BLaER1 treated with 17β-estradiol and CSF1 and Interleukin-3, amounts not matched to agents 10 nM and 100 nM (cell line): ENCODE measurements around the gene ANTXR2.

Source experiments
- H3K27ac ChIP-seq, 11 experiments: shearing (Covaris generic); formaldehyde crosslinking; 2 replicates each; pipeline ENCODE4 v1.8.1; 2022
- H3K27me3 ChIP-seq, 11 experiments: shearing (Covaris generic); formaldehyde crosslinking; 2 replicates each; pipeline ENCODE4 v1.8.1; 2022
- H3K36me3 ChIP-seq, 11 experiments: shearing (Covaris generic); formaldehyde crosslinking; 2 replicates each; pipeline ENCODE4 v1.8.1; 2022
- H3K4me1 ChIP-seq, 10 experiments: shearing (Covaris generic); formaldehyde crosslinking; 2 replicates each; pipeline ENCODE4 v1.8.1; 2022
- H3K4me2 ChIP-seq, 11 experiments: shearing (Covaris generic); formaldehyde crosslinking; 2 replicates each; pipeline ENCODE4 v1.8.1; 2022
- H3K4me3 ChIP-seq, 10 experiments: shearing (Covaris generic); formaldehyde crosslinking; 2 replicates each; pipeline ENCODE4 v1.8.1; 2022
- H3K9ac ChIP-seq, 11 experiments: shearing (Covaris generic); formaldehyde crosslinking; 2 replicates each; pipeline ENCODE4 v1.8.1; 2022
- H3K9me3 ChIP-seq, 11 experiments: shearing (Covaris generic); formaldehyde crosslinking; replicated peaks in 1 of 11; 2 replicates each; pipeline ENCODE4 v1.8.1; 2022
- H4K20me1 ChIP-seq, 11 experiments: shearing (Covaris generic); formaldehyde crosslinking; 2 replicates each; pipeline ENCODE4 v1.8.1; 2022
- Cebpa-rat ChIP-seq, 11 experiments: shearing (Covaris generic); IDR thresholded peaks; 2 replicates each; pipeline ENCODE4 v1.8.1; 2022

Gene ANTXR2

DNA sequence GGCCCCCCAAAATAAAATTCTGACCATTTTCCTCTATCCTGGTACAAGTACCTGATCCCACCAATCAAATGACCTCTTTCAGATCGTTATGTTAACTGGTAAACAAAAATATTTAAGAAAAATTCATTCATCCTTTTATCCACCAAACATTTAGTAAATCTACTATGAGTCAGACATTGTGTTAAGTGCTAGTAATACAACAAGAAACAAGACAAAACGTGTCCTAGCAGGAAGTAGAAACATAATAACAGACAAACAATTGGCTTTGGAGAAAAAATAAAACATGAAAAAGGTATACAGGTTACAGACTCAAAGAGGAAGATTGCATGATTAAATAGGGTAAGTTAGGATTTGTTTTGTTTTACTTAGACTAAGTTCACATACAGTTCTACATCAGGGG is 43.7 kb downstream of the ANTXR2 start:
- no peaks in the 10 kb centered on the region; a peak in 1 of 22 replicates for H3K9me3 ChIP-seq
- no peak overlapping the region for H3K4me2 ChIP-seq
- no peaks in the 10 kb centered on the region for H4K20me1 ChIP-seq
- no peak overlapping the region for H3K4me3 ChIP-seq
- H3K4me1 ChIP-seq, result peaks cover 0 to 9% (median 0%) of the 10 kb centered on the region in 10 experiments; a peak in 2 of 20 replicates
- no peak for TF ChIP-seq Cebpa-rat (IDR thresholded peaks at IDR 0.05)
- peaks cover 0 to 98% (median 53%) of the 10 kb centered on the region in 11 experiments; a peak in 15 of 22 replicates for H3K36me3 ChIP-seq
- no peak overlapping the region for H3K27ac ChIP-seq
- no peaks in the 10 kb centered on the region for H3K27me3 ChIP-seq
- no peak overlapping the region for H3K9ac ChIP-seq

- Histone ChIP-seq H4K20me1 (no peaks in the 10 kb centered on the region), H3K27me3 (no peaks in the 10 kb centered on the region), H3K9me3 (peaks cover 0 to under 1% (median 0%) of the 10 kb centered on the region in 11 experiments; a peak in 1 of 22 replicates), H3K4me2 (no peak overlapping the region), H3K36me3 (peaks cover 0 to 98% (median 62%) of the 10 kb centered on the region in 11 experiments; a peak in 15 of 22 replicates), H3K9ac (no peak overlapping the region), H3K4me1 (peaks cover 0 to 14% (median 0%) of the 10 kb centered on the region in 10 experiments; a peak in 2 of 20 replicates), H3K27ac (no peak overlapping the region), H3K4me3 (no peak overlapping the region)
- no peak for TF ChIP-seq Cebpa-rat (IDR thresholded peaks at IDR 0.05)
Measured at GRCh38 chr4:80027611-80028010, 45.4 kb downstream of the ANTXR2 start.

DNA sequence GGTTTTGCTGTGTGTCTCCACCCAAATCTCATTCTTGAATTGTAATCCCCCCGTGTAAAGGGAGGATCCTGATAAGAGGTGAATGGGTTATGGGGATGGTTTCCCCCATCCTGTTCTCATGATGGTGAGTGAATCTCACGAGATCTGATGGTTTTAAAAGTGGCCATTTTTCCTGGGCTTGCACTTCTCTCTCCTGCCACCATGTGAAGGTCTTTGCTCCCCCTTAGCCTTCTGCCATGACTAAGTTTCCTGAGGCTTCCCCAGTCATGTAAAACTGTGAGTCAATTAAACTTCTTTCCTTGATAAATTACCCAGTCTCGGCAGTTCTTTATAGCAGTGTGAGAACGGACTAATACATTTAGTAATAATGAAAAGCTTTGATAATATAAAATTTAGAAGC is 46.9 kb downstream of the ANTXR2 start:
- H3K27me3 ChIP-seq, result no peaks in the 10 kb centered on the region
- TF ChIP-seq Cebpa-rat (IDR thresholded peaks at IDR 0.05), result no peak
- no peak overlapping the region for H3K9ac ChIP-seq
- peaks cover 0 to 5% (median 0%) of the 10 kb centered on the region in 11 experiments; a peak in 2 of 22 replicates for H3K9me3 ChIP-seq
- peaks cover 0 to 89% (median 57%) of the 10 kb centered on the region in 11 experiments; a peak in 15 of 22 replicates for H3K36me3 ChIP-seq
- no peak overlapping the region for H3K27ac ChIP-seq
- no peaks in the 10 kb centered on the region for H4K20me1 ChIP-seq
- H3K4me1 ChIP-seq, result peaks cover 0 to 23% (median 0%) of the 10 kb centered on the region in 10 experiments; a peak in 6 of 20 replicates
- no peak overlapping the region for H3K4me3 ChIP-seq
- H3K4me2 ChIP-seq, result no peak overlapping the region

- Histone ChIP-seq H3K36me3 (peaks cover 0 to 87% (median 53%) of the 10 kb centered on the region in 11 experiments; a peak in 15 of 22 replicates), H3K9me3 (peaks cover 0 to 17% (median 0%) of the 10 kb centered on the region in 11 experiments; a peak in 3 of 22 replicates), H3K9ac (no peak overlapping the region), H3K27me3 (no peaks in the 10 kb centered on the region), H3K4me2 (peak overlapping the region in 1 of 11 experiments; percentile 35; a peak in 3 of 22 replicates), H3K27ac (peak overlapping the region in 5 of 11 experiments; percentile 11 to 36 (median 16); a peak in 4 of 22 replicates), H3K4me3 (no peak overlapping the region), H4K20me1 (no peaks in the 10 kb centered on the region), H3K4me1 (peaks cover 0 to 40% (median under 1%) of the 10 kb centered on the region in 10 experiments; a peak in 9 of 20 replicates)
- no peak for TF ChIP-seq Cebpa-rat (IDR thresholded peaks at IDR 0.05)
Measured at GRCh38 chr4:80024335-80024734, 48.7 kb downstream of the ANTXR2 start.

DNA sequence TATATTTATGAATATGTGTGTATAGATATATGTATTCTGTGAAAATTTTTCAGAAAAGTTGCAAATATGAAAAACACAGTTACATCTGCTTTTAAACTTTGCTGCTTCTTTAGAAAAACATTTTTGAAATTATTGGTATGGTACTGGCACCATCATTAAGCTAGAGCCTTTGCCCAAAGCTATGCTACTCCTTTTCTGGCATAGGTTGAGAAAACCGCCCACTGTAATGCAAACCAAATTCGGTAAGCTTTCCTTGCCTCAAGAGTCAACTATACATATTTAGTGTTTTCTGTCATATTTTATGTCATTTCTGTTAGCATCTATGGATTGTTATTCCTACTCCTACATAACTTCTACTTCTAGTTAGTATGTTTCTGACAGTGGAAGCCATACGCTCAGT is 50.7 kb downstream of the ANTXR2 start:
- TF ChIP-seq Cebpa-rat (IDR thresholded peaks at IDR 0.05), result no peak
- Histone ChIP-seq H3K36me3 (peaks cover 0 to 75% (median 43%) of the 10 kb centered on the region in 11 experiments; a peak in 15 of 22 replicates), H3K4me2 (no peak overlapping the region), H3K9me3 (peaks cover 0 to 17% (median 0%) of the 10 kb centered on the region in 11 experiments; a peak in 5 of 22 replicates), H3K27ac (no peak overlapping the region), H4K20me1 (no peaks in the 10 kb centered on the region), H3K4me1 (peaks cover 3 to 58% (median 18%) of the 10 kb centered on the region in 10 experiments), H3K27me3 (no peaks in the 10 kb centered on the region), H3K4me3 (no peak overlapping the region), H3K9ac (no peak overlapping the region)

DNA sequence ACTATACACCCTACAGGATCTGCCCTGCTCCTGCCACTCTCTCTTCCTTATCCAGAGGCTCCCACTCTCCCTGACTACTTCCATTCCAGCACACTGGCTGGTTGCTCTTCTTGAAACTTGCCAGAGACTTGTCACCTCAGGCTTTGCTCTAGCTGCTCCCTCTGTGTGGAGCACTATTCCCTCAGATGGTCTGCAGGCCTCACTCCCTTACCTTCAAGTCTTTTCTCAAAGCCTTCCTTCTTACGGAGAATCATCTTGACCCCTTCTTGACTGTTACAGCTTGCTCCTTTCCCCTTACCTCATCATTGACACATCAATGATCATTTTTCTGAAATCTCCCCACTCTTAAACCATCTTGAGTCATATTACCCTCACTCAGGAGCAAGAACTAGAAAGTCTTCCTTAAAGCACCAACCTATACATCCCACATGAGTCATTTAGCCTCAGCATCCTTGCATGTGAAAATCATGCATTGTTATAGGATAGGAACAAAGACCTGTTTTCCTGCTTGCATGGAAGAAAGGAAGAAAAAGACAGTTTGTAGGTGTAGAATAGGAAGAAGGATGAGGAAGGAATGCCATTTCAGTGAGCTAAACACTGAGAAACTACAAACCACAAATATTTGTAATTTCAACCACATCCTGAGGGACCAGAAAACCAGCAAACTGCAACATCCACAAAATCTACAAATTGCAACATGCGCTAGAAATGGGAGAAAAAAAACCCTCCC is 55.7 kb downstream of the ANTXR2 start:
- H3K9ac ChIP-seq, result peak overlapping the region; percentile 62 to 82 (median 79); a peak in 21 of 22 replicates
- H3K4me2 ChIP-seq, result peak overlapping the region; percentile 56 to 88 (median 82)
- peak overlapping the region; percentile 72 to 97 (median 93); a peak in 21 of 22 replicates for H3K27ac ChIP-seq
- peaks cover 0 to 14% (median 0%) of the 10 kb centered on the region in 11 experiments; a peak in 5 of 22 replicates for H3K9me3 ChIP-seq
- peaks cover 0 to 61% (median 47%) of the 10 kb centered on the region in 11 experiments; a peak in 15 of 22 replicates for H3K36me3 ChIP-seq
- peak in 9 of 11 experiments; percentile 9 to 98 (median 84); a peak in 13 of 22 replicates for TF ChIP-seq Cebpa-rat (IDR thresholded peaks at IDR 0.05)
- H3K4me3 ChIP-seq, result peak overlapping the region in 3 of 10 experiments; percentile 2 to 15 (median 5); a peak in 3 of 20 replicates
- no peaks in the 10 kb centered on the region for H3K27me3 ChIP-seq
- no peaks in the 10 kb centered on the region for H4K20me1 ChIP-seq
- peaks cover 16 to 98% (median 41%) of the 10 kb centered on the region in 10 experiments for H3K4me1 ChIP-seq

DNA sequence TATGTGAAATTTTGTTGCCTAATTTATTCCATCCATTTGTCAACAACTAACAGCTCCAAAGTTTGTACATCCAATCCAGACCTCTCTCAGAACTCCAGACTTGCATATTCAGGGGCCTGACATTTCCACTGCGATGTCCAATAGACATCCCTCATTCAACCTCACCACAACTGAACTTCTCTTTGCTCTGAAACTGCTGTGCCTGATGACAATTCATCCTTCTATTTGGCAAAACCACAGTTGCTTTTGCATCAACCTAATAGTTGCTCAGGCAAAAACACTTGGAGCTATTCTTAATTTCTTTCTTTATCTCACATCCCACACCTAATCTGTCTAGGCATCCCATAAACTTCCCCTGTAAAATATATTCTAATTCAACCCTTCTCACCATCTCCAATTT is 56.5 kb downstream of the ANTXR2 start:
- H3K36me3 ChIP-seq, result peaks cover 0 to 65% (median 49%) of the 10 kb centered on the region in 11 experiments; a peak in 15 of 22 replicates
- H3K9me3 ChIP-seq, result peaks cover 0 to 14% (median 0%) of the 10 kb centered on the region in 11 experiments; a peak in 5 of 22 replicates
- peak overlapping the region; percentile 56 to 88 (median 82) for H3K4me2 ChIP-seq
- peak overlapping the region in 2 of 10 experiments; percentile 2 to 5; a peak in 1 of 20 replicates for H3K4me3 ChIP-seq
- no peak for TF ChIP-seq Cebpa-rat (IDR thresholded peaks at IDR 0.05)
- H3K4me1 ChIP-seq, result peaks cover 16 to 98% (median 41%) of the 10 kb centered on the region in 10 experiments
- peak overlapping the region; percentile 54 to 82 (median 79); a peak in 20 of 22 replicates for H3K9ac ChIP-seq
- H3K27me3 ChIP-seq, result no peaks in the 10 kb centered on the region
- H3K27ac ChIP-seq, result peak overlapping the region; percentile 72 to 97 (median 93); a peak in 21 of 22 replicates
- no peaks in the 10 kb centered on the region for H4K20me1 ChIP-seq

GRCh38 chr4:80015407-80016189 is 57.4 kb downstream of the ANTXR2 start:
- TF ChIP-seq Cebpa-rat (IDR thresholded peaks at IDR 0.05), result no peak
- H3K36me3 ChIP-seq, result peaks cover 0 to 62% (median 47%) of the 10 kb centered on the region in 11 experiments; a peak in 15 of 22 replicates
- peak overlapping the region in 5 of 11 experiments; percentile 79 to 82 (median 80); a peak in 5 of 22 replicates for H3K9ac ChIP-seq
- peak overlapping the region; percentile 72 to 97 (median 93); a peak in 21 of 22 replicates for H3K27ac ChIP-seq
- H3K27me3 ChIP-seq, result no peaks in the 10 kb centered on the region
- H4K20me1 ChIP-seq, result no peaks in the 10 kb centered on the region
- H3K4me2 ChIP-seq, result peak overlapping the region in 9 of 11 experiments; percentile 75 to 88 (median 82); a peak in 16 of 22 replicates
- peaks cover 0 to 15% (median 0%) of the 10 kb centered on the region in 11 experiments; a peak in 5 of 22 replicates for H3K9me3 ChIP-seq
- no peak overlapping the region for H3K4me3 ChIP-seq
- peaks cover 16 to 97% (median 41%) of the 10 kb centered on the region in 10 experiments for H3K4me1 ChIP-seq
